SIG-M5 treated with dmso at 0.1 percent for 504 hours (cell line): ENCODE measurements around the gene LYZL2.
"Not testable (repeated sequence)": the region's sequence is repeated elsewhere in the genome, so short reads cannot be mapped to it uniquely, and the experiment has no call there.

Experiments used
- DNase-seq: peaks from one replicate; lab custom pipeline; 2025; ENCODE audit not compliant: unreplicated experiment; lab: John Stamatoyannopoulos, UW

LYZL2 gene

DNA sequence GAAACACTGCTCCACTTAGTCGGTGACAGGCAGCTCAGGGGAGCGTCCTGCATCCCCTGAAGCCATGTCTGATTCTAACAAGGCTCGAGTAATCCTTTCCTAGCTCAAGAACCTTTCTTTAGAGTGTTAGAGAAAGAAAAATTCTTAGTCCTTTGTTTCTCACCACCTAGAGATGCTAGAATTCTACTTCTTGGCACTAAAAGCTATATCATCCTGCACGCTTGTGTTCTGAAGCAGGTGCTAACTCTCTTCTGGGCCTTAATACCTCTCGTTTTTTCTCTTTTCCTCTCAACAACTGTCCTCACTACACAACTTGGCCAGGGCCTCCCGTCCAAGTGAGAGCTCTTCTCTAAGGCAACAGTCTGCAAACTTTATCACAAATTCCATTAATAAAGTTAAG lies at the start of gene LYZL2:
Gene LYZL2, minus strand, starts transcription at position 101 of the 400 bp plus-strand sequence. CDS start 2,838 bp downstream, outside the sequence.
- DNase-seq: no peak

DNA sequence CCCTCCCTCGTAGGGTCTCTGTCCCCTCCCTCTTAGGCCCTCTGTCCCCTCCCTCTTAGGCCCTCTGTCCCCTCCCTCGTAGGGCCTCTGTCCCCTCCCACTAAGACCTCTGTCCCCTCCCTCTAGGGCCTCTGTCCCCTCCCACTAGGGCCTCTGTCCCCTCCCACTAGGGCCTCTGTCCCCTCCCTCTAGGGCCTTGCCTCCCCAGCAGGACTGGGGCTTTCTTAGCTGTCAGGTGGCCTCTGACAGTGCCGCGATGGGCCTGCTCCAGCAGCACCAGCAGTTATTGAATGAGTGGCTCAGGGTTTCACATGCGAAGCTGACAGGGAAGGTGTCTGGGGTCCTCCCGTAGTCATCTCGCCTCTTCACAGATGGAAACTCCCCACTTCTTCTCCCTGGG lies 48.1 kb upstream of the LYZL2 start:
- not testable (repeated sequence) for DNase-seq

DNA sequence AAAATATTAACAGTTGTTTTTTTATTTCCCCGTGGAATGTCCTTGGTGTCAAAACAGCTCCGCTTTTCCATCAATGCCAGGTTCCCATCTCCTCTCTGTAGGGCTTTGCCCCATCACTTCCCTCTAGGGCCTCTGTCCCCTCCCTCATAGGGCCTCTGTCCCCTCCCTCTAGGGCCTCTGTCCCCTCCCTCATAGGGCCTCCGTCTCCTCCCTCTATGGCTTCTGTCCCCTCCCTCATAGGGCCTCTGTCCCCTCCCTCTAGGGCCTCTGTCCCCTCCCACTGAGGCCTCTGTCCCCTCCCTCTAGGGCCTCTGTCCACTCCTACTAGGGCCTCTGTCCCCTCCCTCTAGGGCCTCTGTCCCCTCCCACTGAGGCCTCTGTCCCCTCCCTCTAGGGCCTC lies 47.6 kb upstream of the LYZL2 start:
- DNase-seq: not testable (repeated sequence)

DNA sequence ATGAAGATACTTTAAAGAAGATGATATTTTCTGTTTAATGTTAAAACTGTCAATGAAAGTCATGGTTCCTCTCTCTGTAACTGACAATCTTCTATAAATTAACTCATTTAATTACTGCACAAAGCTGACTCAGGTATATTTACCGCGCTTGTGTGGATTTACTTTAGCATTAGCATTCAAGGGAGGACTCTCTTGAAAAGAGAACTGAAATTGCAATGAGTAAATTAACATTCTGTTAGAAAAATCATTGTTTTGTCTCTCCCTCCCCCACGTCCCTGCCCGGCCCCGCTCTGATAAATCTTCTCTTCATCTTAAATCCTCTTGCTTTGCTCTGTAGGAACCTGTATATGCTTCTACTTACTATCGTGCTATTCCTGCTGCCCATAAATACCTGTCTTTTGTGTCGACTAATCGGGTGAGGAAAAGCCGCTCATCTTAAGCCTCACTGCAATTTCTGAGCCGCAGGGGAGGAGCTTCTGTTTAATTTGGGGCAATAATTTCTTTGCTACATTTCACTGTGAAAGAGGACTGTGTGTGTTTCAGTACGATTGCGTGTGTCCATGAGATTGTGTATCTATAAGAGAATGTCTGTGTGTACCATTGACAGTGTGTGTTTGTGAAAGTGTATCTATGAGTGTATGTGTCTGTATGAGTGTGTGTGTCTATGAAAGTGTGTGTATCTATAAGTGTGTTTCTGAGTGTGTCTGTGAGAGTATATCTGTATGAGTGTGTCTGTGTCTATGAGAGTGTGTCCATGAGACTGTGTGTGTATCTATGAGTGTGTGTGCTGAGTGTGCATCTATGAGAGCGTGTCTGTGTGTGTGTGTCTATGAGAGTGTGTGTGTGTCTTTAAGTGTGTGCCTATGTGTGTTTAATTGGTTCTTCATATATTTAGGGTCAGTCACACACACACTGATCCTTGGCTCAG lies 46.5 kb upstream of the LYZL2 start:
- no peak for DNase-seq

DNA sequence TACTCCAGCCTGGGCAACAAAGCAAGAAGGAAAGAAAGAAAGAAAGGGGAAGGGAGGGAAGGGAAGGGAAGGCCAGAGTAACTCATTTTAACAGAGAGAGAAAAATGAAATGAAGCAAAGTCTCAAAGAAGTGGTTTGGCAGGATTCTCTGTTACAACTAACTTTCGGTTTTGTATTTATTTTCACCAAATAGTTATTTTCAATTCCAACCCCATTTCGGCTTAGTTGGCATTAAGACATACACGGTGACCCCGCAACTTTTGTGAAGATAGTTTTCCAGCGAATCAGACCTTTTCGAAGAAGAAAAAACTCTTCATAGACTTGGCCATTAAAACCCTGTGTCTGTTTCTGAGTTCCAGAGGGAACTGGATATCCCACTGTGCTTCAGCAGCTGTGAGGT lies 45.2 kb upstream of the LYZL2 start:
- DNase-seq: no peak

DNA sequence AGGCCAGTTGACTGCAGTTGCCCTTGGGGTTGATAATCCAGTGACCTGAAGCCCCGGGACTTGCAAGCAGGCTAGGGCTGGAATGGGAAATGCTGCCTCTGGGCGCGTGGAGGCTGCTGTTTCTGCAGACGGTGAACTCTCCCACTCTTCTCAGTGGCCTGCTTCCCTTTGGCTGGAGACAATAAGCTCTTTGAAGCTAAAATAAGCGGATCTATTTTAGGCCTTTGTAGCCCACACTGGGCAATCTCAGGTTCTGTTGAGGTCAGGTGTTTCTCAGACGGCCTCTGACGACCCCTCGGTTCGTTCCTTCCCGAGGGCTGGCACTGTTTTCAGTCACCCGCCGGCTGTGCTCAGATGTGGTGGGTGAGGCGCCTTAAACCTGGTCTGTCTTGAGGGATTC lies 43.7 kb upstream of the LYZL2 start:
- not testable (repeated sequence) for DNase-seq

DNA sequence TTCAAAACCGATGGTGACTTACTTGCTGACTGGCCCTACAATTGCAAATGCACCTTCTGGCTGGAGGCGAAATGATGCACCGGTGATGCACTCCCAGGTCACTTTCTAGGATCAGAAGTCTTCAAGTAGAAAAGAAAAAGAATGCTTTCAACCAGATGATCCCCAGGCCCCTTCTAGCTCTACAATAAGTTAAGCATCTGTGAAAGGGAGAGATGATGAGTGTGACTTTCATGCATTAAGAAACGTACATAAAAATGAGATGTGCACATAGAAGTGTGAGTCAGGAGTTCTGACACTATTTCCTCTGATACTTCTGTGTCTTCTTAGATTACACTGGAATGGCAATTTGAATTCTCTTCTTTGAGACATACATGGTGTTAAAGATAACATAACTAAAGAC lies 42.8 kb upstream of the LYZL2 start:
- not testable (repeated sequence) for DNase-seq

DNA sequence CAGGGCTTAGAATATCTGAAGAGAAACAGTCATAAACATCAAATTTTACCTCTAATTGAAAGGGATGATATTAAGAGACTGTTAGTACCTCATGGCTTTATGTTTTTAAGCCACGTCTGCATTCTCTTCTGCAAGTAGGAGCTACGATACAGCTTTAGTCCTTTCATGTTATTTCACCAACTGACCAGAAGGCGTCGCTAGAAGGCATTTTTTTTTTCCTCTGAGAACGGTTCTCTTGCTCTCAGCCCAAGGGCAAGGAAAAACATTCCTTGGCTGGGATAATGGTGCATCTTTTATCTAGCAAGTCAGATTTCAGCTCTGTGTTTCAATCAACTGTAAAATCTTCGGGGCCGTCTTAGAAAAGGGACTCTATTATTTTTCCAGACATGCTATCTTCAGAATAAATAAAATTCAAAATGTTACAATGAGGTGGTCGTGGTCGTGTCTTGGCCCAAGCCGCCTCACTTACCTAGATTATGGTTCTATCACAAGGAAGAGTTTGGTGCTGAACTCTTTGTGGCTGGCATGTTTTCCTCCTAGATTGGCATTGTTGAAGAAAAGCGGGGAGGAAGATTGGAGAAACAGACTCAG lies 41.6 kb upstream of the LYZL2 start:
- peak; percentile 57 for DNase-seq

DNA sequence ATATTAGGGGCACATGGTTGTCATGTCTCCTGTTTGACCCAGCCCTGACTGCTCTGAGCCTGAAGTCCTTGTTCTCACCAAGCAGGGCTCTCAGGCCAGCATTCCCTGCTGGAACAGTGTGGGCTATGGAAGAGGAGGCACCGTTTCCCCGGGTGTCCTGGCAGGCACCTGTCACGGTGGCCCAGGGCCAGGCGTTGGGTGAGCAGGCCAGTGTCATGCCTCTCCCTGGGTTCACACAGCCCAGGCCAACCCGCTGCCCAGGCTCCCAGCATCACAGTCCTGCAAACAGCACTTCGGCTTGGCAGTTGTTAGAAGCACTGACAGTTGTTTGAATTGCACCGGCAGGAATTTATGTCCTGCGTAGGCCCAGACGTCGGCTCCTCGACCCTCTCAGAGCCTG lies 38.4 kb upstream of the LYZL2 start:
- DNase-seq: not testable (repeated sequence)

DNA sequence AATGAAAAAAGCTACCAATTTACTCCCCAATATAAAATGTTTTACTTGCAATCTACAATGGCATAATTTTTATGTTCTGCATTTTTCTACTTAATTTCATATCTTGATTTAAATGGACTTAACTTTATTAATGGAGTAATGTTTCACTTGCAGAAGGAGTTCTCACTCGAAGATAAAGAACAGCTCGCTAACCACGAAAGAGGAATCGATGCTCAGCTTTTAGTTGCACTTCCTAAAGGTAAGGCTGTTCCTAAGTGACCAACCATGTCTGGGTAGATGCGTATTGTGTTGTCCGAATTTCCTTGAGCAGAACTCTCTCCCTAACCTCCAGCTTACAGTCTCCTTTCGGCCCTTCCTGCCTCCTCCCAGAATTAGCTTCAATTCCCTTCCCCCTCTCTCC lies 33.9 kb upstream of the LYZL2 start:
- DNase-seq: not testable (repeated sequence)

DNA sequence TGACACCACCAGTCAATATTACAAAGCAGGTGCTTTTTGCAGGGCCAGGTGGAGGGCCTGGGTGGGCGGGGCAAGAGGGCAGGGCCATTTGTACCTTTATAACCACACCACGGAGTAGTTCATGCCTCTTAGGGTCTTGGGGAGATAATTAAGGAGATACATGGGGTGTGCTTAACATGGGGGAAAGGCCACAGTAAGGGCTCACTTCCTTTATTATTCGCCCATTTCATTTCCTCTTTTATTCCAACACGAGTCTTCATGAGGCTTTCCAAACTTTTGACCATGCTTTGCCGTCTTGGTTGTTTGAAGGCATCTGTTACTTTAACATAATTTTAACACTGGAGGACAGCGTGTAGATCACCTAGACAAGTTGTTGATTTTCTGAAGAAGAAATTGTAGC lies 33.3 kb upstream of the LYZL2 start:
- DNase-seq: peak; percentile 38

DNA sequence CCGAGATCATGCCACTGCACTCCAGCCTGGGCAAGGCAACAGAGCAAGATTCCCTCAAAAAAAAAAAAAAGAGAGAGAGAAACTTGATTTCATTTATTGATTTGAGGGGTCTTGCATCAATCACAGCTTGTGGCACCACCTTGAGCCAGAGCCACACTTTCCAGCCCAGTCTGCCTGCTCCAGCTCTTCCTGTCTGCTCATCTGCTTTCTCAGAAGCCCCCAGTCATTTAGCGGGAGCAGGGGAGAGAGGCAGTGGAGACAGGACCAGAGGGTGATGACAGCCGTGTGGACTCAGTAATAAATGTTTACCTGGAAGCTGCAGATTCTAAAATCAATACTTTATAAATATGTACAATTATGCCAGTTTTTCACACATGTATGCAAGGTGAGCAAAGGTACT lies 30.8 kb upstream of the LYZL2 start:
- DNase-seq: not testable (repeated sequence)

DNA sequence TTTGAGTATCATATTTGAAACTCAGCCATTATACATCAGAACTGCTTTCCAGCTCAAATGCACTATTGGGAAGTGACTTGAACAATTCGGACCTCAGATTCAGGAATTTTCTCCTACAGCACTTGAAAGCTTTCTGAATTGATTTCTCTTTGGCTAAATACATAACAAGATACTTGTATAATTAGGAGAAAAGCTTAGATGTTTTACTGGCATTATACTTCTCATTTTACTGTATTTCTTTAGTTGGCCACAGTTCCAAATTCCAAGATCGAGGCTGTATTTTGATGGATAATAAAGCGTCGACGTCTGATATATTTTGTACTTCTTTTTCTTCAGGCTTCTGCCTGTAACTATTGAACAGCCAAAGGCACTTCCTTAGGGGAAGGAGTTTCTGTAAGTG lies 26.7 kb upstream of the LYZL2 start:
- DNase-seq: no peak

DNA sequence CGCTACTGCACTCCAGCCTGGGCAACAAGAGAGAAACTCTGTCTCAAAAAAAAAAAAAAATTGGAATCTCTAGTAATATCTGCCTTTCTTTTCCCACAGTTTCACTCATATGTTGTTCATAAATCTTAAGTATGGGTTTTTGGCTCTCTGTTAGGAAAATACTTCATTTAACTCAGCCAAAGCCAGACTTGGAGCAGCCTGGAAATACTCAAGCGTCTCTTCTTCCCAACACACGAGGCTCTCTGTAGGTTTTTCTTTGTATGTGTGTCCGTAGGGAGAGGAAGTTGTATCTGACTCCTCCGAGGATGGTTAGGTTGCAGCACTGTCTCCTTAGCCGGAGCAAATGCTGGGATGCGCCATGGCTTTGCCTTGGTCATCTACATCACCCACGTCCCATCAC lies 25.4 kb upstream of the LYZL2 start:
- DNase-seq: not testable (repeated sequence)

DNA sequence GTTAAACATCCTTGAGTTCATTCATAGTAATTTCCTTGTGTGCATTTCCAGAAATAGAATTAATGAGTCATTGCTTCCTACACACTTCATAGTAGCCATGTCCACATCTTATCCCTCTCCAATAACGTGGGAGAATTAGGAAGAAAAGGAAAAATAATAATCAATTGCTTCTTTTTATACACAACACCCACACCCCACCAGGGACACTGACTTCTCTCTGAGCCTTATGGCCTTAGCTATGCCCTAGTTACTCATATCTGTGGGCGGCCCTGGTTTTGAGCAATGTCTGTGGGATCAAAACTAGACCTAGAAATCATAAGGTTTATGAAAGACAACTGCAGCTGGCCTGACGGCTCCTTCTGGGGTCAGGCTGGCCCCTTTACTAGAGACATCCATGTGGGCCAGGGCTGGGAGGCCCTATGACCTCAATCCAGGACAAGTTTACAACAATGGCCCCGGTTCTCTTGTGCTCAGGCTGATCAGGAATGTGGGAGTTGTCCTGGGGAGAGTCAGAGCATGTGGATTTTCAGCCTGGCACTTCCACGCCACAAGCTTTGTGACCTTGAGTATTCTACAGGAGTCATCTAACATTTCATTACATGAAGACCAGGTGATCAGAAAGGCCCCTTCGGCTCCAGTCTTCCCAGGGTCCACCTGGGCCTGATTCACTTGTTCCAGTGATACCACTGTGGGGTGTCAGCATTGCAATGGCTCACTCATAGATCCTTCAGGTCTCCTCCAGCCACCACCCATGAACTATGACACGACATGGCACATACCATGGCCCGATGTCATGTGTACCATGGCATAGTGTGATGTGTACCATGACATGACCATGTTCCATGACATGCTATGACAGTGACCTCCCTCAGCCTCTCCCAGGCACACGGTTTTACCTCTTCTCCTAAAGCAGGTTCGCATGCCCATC lies 22.2 kb upstream of the LYZL2 start:
- DNase-seq: not testable (repeated sequence)

DNA sequence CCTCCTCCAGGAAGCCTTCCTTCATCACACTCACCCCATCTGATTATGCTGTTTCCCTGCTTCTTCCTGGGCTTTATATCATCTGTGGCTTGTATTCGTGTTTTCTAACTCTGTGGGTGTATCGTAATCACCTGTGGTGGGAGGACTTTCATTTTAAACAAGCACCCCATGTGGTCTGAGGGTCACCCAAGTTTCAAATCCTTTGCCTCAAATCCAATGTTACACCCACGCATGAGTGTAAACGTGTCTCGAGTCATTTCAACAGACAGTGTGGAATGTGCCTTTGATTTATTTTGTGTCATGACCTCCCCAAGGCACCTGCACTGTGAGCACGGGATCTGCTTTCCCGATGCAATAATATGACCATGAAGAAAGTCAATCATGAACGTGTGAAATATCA lies 17.5 kb upstream of the LYZL2 start:
- DNase-seq: no peak

DNA sequence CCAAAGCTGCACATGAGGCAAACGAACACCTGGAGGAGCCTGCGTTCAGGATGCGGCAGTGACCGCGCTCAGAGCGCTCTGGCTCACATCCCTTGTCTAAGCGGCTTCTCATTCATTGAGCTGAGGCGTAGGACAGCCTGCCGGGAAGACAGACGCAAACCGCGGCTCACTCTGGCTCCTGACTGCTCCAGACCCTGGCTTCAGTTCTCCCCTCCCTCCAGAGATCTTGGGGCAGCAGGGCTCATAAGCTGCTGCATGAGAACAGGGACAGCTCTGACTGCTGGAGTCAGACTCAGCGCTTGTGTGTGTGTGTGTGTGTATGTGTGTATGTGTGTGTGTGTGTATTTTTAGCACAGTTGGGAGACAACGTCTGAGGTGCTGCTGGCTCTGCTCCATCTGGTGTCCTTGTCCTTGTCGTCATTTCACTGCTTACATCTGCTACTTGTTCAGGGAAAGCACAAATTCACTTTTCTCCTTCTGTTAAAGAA lies 15.8 kb upstream of the LYZL2 start:
- DNase-seq: no peak

DNA sequence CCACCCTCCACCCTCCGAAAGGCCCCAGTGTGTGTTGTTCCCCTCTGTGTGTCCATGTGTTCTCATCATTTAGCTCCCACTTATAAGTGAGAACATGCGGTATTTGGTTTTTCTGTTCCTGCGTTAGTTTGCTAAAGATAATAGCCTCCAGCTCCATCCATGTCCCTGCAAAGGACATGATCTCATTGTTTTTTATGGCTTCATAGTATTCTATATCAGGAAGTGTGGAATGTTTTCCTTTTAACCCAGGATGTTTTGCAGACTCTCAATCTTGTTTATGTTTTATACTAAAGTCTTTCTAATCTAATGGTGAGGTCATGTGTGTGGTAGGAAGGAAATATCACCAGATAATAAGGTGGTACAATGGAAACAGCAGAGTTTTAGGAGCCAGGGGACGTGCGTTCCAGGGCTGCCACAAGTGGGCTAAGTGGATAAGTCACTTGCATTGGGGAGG lies 14.9 kb upstream of the LYZL2 start:
- DNase-seq: not testable (repeated sequence)

DNA sequence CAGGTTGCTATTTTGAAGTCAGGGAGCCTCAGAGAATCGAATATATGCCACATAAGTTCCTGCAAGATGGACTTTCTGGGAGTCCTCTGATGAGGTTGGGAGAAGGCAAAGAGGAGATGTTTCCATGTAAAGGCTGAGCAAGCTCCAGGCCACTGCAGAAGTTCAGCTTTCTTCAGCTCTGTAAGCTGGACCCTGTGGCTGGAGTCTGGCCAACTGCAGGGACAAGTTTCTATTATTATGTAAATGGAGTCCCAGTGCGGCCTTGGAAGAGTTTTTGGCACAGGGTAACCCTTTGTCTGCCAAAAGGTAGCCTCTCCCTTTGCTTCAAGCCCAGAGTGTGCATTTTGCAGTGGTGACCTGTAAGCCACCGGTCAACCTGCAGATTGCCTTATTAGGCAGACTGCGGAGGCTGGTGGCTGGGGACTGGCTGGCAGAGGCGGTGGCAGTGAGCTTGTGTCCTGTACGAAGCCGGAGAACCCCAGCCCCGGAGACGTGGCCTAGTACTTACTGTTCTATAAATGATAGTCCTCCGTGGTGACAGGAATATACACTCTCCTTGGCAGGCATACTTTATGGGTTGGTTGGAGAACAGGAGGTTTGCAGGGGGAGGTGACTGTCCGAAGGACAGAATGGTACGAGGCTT lies 14.1 kb upstream of the LYZL2 start:
- not testable (repeated sequence) for DNase-seq

DNA sequence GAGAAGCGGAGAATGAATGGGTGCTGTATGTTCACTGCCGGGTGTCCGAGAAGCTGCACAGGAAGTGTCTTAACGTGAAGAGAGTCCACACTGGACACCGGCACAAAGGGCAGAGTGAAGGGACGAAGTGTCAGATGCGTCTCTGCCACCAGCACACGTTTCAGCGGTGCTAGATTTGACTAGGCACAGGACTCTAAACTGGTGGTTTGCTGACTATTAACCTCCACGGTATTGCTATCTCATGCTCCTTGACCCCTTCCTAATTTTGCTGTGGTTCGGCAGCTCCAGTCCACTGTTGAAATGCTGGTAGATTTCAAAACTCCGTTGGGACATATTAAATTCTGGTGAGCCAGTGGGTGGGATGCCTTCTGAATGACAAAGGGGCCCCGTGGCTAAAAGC lies 13.3 kb upstream of the LYZL2 start:
- not testable (repeated sequence) for DNase-seq
